Measurements from ENCODE around the gene ACSF3.

Gene ACSF3

GRCh38 chr16:89093602-89094251 lies at the start of gene ACSF3:
ACSF3 (plus strand) TSS chr16:89093852; CDS start chr16:89100682, 6,830 bp downstream.
- peak; percentile 61 for DNase-seq
- in situ Hi-C loops (cut with HindIII; ENCODE audit: low pct_ligation_motif_present, low pct_unique_long_range_greater_than_20kb, low sequenced_read_pairs) = no loop called here

- in situ Hi-C loops (cut with HindIII; ENCODE audit: low pct_ligation_motif_present, low pct_unique_long_range_greater_than_20kb, low sequenced_read_pairs) = loop anchor here (5.0 kb wide), 1 partner anchor 47 kb away; no protein-coding TSS in a partner anchor
- DNase-seq = no peak
These were observed 49.1 kb upstream of the ACSF3 start for GRCh38 chr16:89044418-89045180.

GRCh38 chr16:89045181-89045815 lies 48.4 kb upstream of the ACSF3 start:
- in situ Hi-C loops (cut with HindIII; ENCODE audit: low pct_ligation_motif_present, low pct_unique_long_range_greater_than_20kb, low sequenced_read_pairs) = loop anchor here (5.0 kb wide), 1 partner anchor 48 kb away; no protein-coding TSS in a partner anchor

GRCh38 chr16:89045881-89046280 lies 47.8 kb upstream of the ACSF3 start:
- in situ Hi-C loops (cut with HindIII; ENCODE audit: low pct_ligation_motif_present, low pct_unique_long_range_greater_than_20kb, low sequenced_read_pairs) = loop anchor here (5.0 kb wide), 1 partner anchor 49 kb away; no protein-coding TSS in a partner anchor
- no peak for DNase-seq

More at GRCh38 chr16:89045181-89045815, 48.4 kb upstream of the ACSF3 start:
- no peak for DNase-seq

- no peak for DNase-seq
- in situ Hi-C loops (cut with HindIII; ENCODE audit: low pct_ligation_motif_present, low pct_unique_long_range_greater_than_20kb, low sequenced_read_pairs) = loop anchor here (5.0 kb wide), 1 partner anchor 49 kb away; no protein-coding TSS in a partner anchor
These were observed 47.2 kb upstream of the ACSF3 start for GRCh38 chr16:89046491-89046890.

- DNase-seq = no peak
- in situ Hi-C loops (cut with HindIII; ENCODE audit: low pct_ligation_motif_present, low pct_unique_long_range_greater_than_20kb, low sequenced_read_pairs) = loop anchor here (5.0 kb wide), 1 partner anchor 50 kb away; no protein-coding TSS in a partner anchor
These were observed 46.1 kb upstream of the ACSF3 start for GRCh38 chr16:89047331-89048089.

- in situ Hi-C loops (cut with HindIII; ENCODE audit: low pct_ligation_motif_present, low pct_unique_long_range_greater_than_20kb, low sequenced_read_pairs) = loop anchor here (5.0 kb wide), 1 partner anchor 51 kb away; no protein-coding TSS in a partner anchor
- DNase-seq = no peak
These were observed 45.4 kb upstream of the ACSF3 start for GRCh38 chr16:89048090-89048725.

- DNase-seq = no peak
- in situ Hi-C loops (cut with HindIII; ENCODE audit: low pct_ligation_motif_present, low pct_unique_long_range_greater_than_20kb, low sequenced_read_pairs) = loop anchor here (5.0 kb wide), 1 partner anchor 52 kb away; no protein-coding TSS in a partner anchor
These were observed 44.7 kb upstream of the ACSF3 start for GRCh38 chr16:89048871-89049422.

GRCh38 chr16:89049484-89050118 lies 44.1 kb upstream of the ACSF3 start:
- in situ Hi-C loops (cut with HindIII; ENCODE audit: low pct_ligation_motif_present, low pct_unique_long_range_greater_than_20kb, low sequenced_read_pairs) = loop anchor here (5.0 kb wide), 1 partner anchor 52 kb away; no protein-coding TSS in a partner anchor
- DNase-seq = no peak

- in situ Hi-C loops (cut with HindIII; ENCODE audit: low pct_ligation_motif_present, low pct_unique_long_range_greater_than_20kb, low sequenced_read_pairs) = no loop called here
- DNase-seq = no peak
These were observed 43.4 kb upstream of the ACSF3 start for GRCh38 chr16:89050119-89050867.

GRCh38 chr16:89050868-89051311 lies 42.8 kb upstream of the ACSF3 start:
- DNase-seq = no peak
- in situ Hi-C loops (cut with HindIII; ENCODE audit: low pct_ligation_motif_present, low pct_unique_long_range_greater_than_20kb, low sequenced_read_pairs) = no loop called here

- DNase-seq = no peak
- in situ Hi-C loops (cut with HindIII; ENCODE audit: low pct_ligation_motif_present, low pct_unique_long_range_greater_than_20kb, low sequenced_read_pairs) = no loop called here
These were observed 42.0 kb upstream of the ACSF3 start for GRCh38 chr16:89051521-89052166.

GRCh38 chr16:89052191-89052889 lies 41.3 kb upstream of the ACSF3 start:
- no peak for DNase-seq

GRCh38 chr16:89052890-89053724 lies 40.5 kb upstream of the ACSF3 start:
- no peak for DNase-seq
- in situ Hi-C loops (cut with HindIII; ENCODE audit: low pct_ligation_motif_present, low pct_unique_long_range_greater_than_20kb, low sequenced_read_pairs) = no loop called here

More at GRCh38 chr16:89052191-89052889, 41.3 kb upstream of the ACSF3 start:
- in situ Hi-C loops (cut with HindIII; ENCODE audit: low pct_ligation_motif_present, low pct_unique_long_range_greater_than_20kb, low sequenced_read_pairs) = no loop called here

- DNase-seq = no peak
- in situ Hi-C loops (cut with HindIII; ENCODE audit: low pct_ligation_motif_present, low pct_unique_long_range_greater_than_20kb, low sequenced_read_pairs) = no loop called here
These were observed 40.0 kb upstream of the ACSF3 start for GRCh38 chr16:89053725-89054029.
